Lower leg skin (tissue), 3 donors: ENCODE results near the gene FBXO3.
"Not testable (repeated sequence)": the region's sequence is repeated elsewhere in the genome, so short reads cannot be mapped to it uniquely, and the experiment has no call there.

Experiments used
- CTCF ChIP-seq, 3 donors: fragments of 450-650 bp; IDR thresholded peaks; one replicate each; pipeline ENCODE4 v1.5.1; 2016; ENCODE audit warnings: antibody characterized with exemption in 3 of 3, mild to moderate bottlenecking in 3 of 3, moderate library complexity in 2 of 3
- POLR2A ChIP-seq, 2 donors: fragments of 450-650 bp; IDR thresholded peaks; one replicate each; pipeline ENCODE4 v1.6.1; 2016 to 2017; ENCODE audit warnings: antibody characterized with exemption in 2 of 2, mild to moderate bottlenecking in 1 of 2, moderate library complexity in 1 of 2

GRCh38 chr11:33727539-33727938 lies 46.8 kb downstream of the FBXO3 start:
- TF ChIP-seq CTCF, POLR2A (IDR thresholded peaks at IDR 0.05): not testable (repeated sequence)
